GF-D8 (cell line): ENCODE measurements around the gene PCED1B.

Experiments used
- DNase-seq: peaks from one replicate; lab custom pipeline; 2025; lab: John Stamatoyannopoulos, UW

The PCED1B gene

GRCh38 chr12:47231456-47231855 is 152.0 kb downstream of the PCED1B start:
- no peak for DNase-seq

- DNase-seq = no peak
Measured at GRCh38 chr12:47234576-47235141, 155.2 kb downstream of the PCED1B start.

- no peak for DNase-seq
Measured at GRCh38 chr12:47235258-47236040, 156.0 kb downstream of the PCED1B start.

GRCh38 chr12:47236109-47236714 is 156.8 kb downstream of the PCED1B start:
- DNase-seq = no peak

- no peak for DNase-seq
Measured at GRCh38 chr12:47237751-47238211, 158.4 kb downstream of the PCED1B start.

GRCh38 chr12:47238669-47239114 is 159.3 kb downstream of the PCED1B start:
- no peak for DNase-seq

GRCh38 chr12:47242426-47242825 is 163.0 kb downstream of the PCED1B start:
- no peak for DNase-seq

- no peak for DNase-seq
Measured at GRCh38 chr12:47244835-47245234, 165.4 kb downstream of the PCED1B start.

GRCh38 chr12:47245623-47246022 is 166.2 kb downstream of the PCED1B start:
- no peak for DNase-seq

GRCh38 chr12:47247418-47247817 is 168.0 kb downstream of the PCED1B start:
- DNase-seq = no peak

- DNase-seq = no peak
Measured at GRCh38 chr12:47249082-47249481, 169.7 kb downstream of the PCED1B start.

- no peak for DNase-seq
Measured at GRCh38 chr12:47249719-47250357, 170.4 kb downstream of the PCED1B start.

GRCh38 chr12:47251919-47252318 is 172.5 kb downstream of the PCED1B start:
- DNase-seq = no peak

- no peak for DNase-seq
Measured at GRCh38 chr12:47264951-47265350, 185.5 kb downstream of the PCED1B start.

- no peak for DNase-seq
Measured at GRCh38 chr12:47265391-47265790, 186.0 kb downstream of the PCED1B start.

- no peak for DNase-seq
Measured at GRCh38 chr12:47267571-47267970, 188.2 kb downstream of the PCED1B start.

GRCh38 chr12:47268501-47269454 is 189.4 kb downstream of the PCED1B start:
- DNase-seq = no peak

GRCh38 chr12:47269916-47270315 is 190.5 kb downstream of the PCED1B start:
- DNase-seq = no peak

GRCh38 chr12:47270782-47271664 is 191.6 kb downstream of the PCED1B start:
- no peak for DNase-seq

GRCh38 chr12:47271800-47272239 is 192.4 kb downstream of the PCED1B start:
- DNase-seq = no peak
